ENCODE measurements around the gene ZNF709. TPM values are rescaled to one million over a fixed set of nuclear protein-coding genes. Genes with fewer than 3 reads are reported as not detected.

Gene ZNF709
- total and polyA plus RNA-seq, 2 of the 13 experiments (the other 11 are each of a cell fraction or from before 2014, with no cell fraction given) = 1.5 to 3.9 TPM

DNA sequence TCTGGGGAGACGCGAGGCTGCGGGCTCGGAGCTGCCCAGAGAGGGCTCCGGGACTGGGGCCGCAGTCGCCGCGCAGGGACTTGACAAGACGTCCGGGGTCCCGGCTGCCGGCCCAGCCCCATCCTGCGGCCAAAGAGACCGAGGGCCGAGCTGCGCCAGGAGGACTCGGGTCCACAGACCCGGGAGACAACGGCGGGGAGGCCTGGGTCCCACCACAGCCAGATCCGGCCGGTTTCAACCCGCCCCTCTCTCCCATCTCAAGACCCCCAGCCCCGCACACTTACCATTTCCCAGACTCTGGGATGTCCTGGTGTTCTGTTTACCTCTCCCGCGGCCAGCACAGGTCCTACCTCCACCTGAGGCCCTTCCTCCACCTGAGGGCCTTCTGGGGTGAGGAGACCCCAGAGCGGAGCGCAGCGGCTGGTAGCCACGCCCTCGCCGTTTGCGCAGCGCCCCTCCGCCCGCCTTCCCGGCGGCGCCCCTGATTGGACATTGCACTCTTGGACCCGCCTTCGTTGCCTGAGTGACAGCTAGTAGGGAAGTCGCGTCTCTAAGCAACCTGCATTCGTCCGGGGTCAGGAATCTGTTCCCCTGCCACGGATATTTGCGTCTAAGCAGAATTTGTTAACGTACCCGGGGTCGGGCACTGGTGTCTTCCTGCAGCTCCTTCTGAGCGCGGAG, at the start of gene ZNF709 (continued):
- TF ChIP-seq, protein P1, sequence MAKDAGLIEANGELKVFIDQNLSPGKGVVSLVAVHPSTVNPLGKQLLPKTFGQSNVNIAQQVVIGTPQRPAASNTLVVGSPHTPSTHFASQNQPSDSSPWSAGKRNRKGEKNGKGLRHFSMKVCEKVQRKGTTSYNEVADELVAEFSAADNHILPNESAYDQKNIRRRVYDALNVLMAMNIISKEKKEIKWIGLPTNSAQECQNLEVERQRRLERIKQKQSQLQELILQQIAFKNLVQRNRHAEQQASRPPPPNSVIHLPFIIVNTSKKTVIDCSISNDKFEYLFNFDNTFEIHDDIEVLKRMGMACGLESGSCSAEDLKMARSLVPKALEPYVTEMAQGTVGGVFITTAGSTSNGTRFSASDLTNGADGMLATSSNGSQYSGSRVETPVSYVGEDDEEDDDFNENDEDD (CRISPR knock-in tag; IDR thresholded peaks at IDR 0.05; ENCODE audit: borderline replicate concordance) = peak; percentile 51; the same call in 1 of the 2 replicates
- TF ChIP-seq ZNF224 (CRISPR knock-in tag; IDR thresholded peaks at IDR 0.05) (0 out of 2 replicates have a peak, but pooled peaks have one; percentile 71), NR2C2 (CRISPR knock-in tag; IDR thresholded peaks at IDR 0.05; ENCODE audit: borderline replicate concordance) (peak; percentile 47; the same call in 1 of the 2 replicates), RBFOX2 (IDR thresholded peaks at IDR 0.05; ENCODE audit: low read depth, low read length) (peak; percentile 76), ZNF317 (CRISPR knock-in tag; IDR thresholded peaks at IDR 0.05) (peak; percentile 32; the same call in 1 of the 2 replicates), ZMAT3 (CRISPR knock-in tag; conservative IDR thresholded peaks at IDR 0.05) (0 out of 2 replicates have a peak, but pooled peaks have one; percentile 75), RELA (CRISPR knock-in tag; IDR thresholded peaks at IDR 0.05) (0 out of 2 replicates have a peak, but pooled peaks have one; percentile 31), SMYD3 (CRISPR knock-in tag; IDR thresholded peaks at IDR 0.05) (no peak), MYPOP (CRISPR knock-in tag; IDR thresholded peaks at IDR 0.05) (peak; percentile 94), ATF5 (CRISPR knock-in tag; IDR thresholded peaks at IDR 0.05; ENCODE audit: low read depth) (0 out of 2 replicates have a peak, but pooled peaks have one; percentile 84), ZNF451 (CRISPR knock-in tag; IDR thresholded peaks at IDR 0.05) (peak; percentile 68; the same call in 1 of the 2 replicates), GTF3A (CRISPR knock-in tag; conservative IDR thresholded peaks at IDR 0.05) (no peak), REPIN1 (CRISPR knock-in tag; IDR thresholded peaks at IDR 0.05; ENCODE audit: borderline replicate concordance, low read depth) (peak; percentile 78; the same call in 1 of the 2 replicates), RBAK (CRISPR knock-in tag; IDR thresholded peaks at IDR 0.05) (no peak), ZNF205 (CRISPR knock-in tag; IDR thresholded peaks at IDR 0.05) (peak; percentile 44; the same call in 1 of the 2 replicates), NR2F6 (IDR thresholded peaks at IDR 0.05) (no peak), NR2F6 (CRISPR knock-in tag; IDR thresholded peaks at IDR 0.05) (0 out of 2 replicates have a peak, but pooled peaks have one; percentile 25)
- TF ChIP-seq, protein P2, sequence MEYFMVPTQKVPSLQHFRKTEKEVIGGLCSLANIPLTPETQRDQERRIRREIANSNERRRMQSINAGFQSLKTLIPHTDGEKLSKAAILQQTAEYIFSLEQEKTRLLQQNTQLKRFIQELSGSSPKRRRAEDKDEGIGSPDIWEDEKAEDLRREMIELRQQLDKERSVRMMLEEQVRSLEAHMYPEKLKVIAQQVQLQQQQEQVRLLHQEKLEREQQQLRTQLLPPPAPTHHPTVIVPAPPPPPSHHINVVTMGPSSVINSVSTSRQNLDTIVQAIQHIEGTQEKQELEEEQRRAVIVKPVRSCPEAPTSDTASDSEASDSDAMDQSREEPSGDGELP (IDR thresholded peaks at IDR 0.05; ENCODE audit: borderline replicate concordance, low read depth) = peak; percentile 64; the same call in 1 of the 2 replicates
- TF ChIP-seq, protein P3, sequence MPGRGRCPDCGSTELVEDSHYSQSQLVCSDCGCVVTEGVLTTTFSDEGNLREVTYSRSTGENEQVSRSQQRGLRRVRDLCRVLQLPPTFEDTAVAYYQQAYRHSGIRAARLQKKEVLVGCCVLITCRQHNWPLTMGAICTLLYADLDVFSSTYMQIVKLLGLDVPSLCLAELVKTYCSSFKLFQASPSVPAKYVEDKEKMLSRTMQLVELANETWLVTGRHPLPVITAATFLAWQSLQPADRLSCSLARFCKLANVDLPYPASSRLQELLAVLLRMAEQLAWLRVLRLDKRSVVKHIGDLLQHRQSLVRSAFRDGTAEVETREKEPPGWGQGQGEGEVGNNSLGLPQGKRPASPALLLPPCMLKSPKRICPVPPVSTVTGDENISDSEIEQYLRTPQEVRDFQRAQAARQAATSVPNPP (CRISPR knock-in tag; IDR thresholded peaks at IDR 0.05) = no peak; the same call in 1 of the 2 replicates
